Measurements from ENCODE around the gene NPR3. TPM values are rescaled to one million over a fixed set of nuclear protein-coding genes. Genes with fewer than 3 reads are reported as not detected.

NPR3 gene
- total RNA-seq, 2 experiments from 2014 or later: 0.16 TPM; not detected in 1

GRCh38 chr5:32827981-32828380 is 116.9 kb downstream of the NPR3 start:
- CTCF ChIA-PET: no interaction called here
- no peaks in the 10 kb centered on the region for H3K4me1 Mint-ChIP-seq
- no peak overlapping the region for H3K4me3 Mint-ChIP-seq
- H3K27ac Mint-ChIP-seq: no peak overlapping the region
- ATAC-seq (no peak), DNase-seq (no peak)
- no peaks in the 10 kb centered on the region for H3K27me3 Mint-ChIP-seq
- no peaks in the 10 kb centered on the region for H3K36me3 Mint-ChIP-seq
- H3K9me3 Mint-ChIP-seq (ENCODE audit: low read depth): no peaks in the 10 kb centered on the region

- H3K36me3 Mint-ChIP-seq: no peaks in the 10 kb centered on the region
- no peaks in the 10 kb centered on the region for H3K27me3 Mint-ChIP-seq
- H3K9me3 Mint-ChIP-seq (ENCODE audit: low read depth): no peaks in the 10 kb centered on the region
- no peaks in the 10 kb centered on the region for H3K4me1 Mint-ChIP-seq
- ATAC-seq (no peak), DNase-seq (no peak)
- CTCF ChIA-PET: no interaction called here
- H3K27ac Mint-ChIP-seq: no peak overlapping the region
- no peak overlapping the region for H3K4me3 Mint-ChIP-seq
Measured at GRCh38 chr5:32828492-32828891, 117.4 kb downstream of the NPR3 start.

- ATAC-seq: no peak
- no peak for DNase-seq
Measured at GRCh38 chr5:32831624-32832023, 120.5 kb downstream of the NPR3 start.

GRCh38 chr5:32833127-32833526 is 122.0 kb downstream of the NPR3 start:
- Mint-ChIP-seq H3K36me3 (no peaks in the 10 kb centered on the region), H3K27ac (no peak overlapping the region), H3K4me3 (no peak overlapping the region), H3K4me1 (no peaks in the 10 kb centered on the region), H3K27me3 (no peaks in the 10 kb centered on the region), H3K9me3 (ENCODE audit: low read depth) (no peaks in the 10 kb centered on the region)
- ATAC-seq (no peak), DNase-seq (no peak)
- CTCF ChIA-PET: no interaction called here

More at GRCh38 chr5:32831624-32832023, 120.5 kb downstream of the NPR3 start:
- H3K36me3 Mint-ChIP-seq: no peaks in the 10 kb centered on the region
- no peaks in the 10 kb centered on the region for H3K27me3 Mint-ChIP-seq
- no peak overlapping the region for H3K4me3 Mint-ChIP-seq
- no peaks in the 10 kb centered on the region for H3K4me1 Mint-ChIP-seq
- H3K9me3 Mint-ChIP-seq (ENCODE audit: low read depth): no peaks in the 10 kb centered on the region
- CTCF ChIA-PET: no interaction called here
- no peak overlapping the region for H3K27ac Mint-ChIP-seq

- no peak for DNase-seq
- CTCF ChIA-PET: no interaction called here
- no peak overlapping the region for H3K27ac Mint-ChIP-seq
- no peaks in the 10 kb centered on the region for H3K36me3 Mint-ChIP-seq
- ATAC-seq: no peak
- no peaks in the 10 kb centered on the region for H3K9me3 Mint-ChIP-seq (ENCODE audit: low read depth)
- no peaks in the 10 kb centered on the region for H3K4me1 Mint-ChIP-seq
- H3K4me3 Mint-ChIP-seq: no peak overlapping the region
- no peaks in the 10 kb centered on the region for H3K27me3 Mint-ChIP-seq
Measured at GRCh38 chr5:32833663-32834062, 122.5 kb downstream of the NPR3 start.

GRCh38 chr5:32834251-32834650 is 123.1 kb downstream of the NPR3 start:
- Mint-ChIP-seq H3K9me3 (ENCODE audit: low read depth) (no peaks in the 10 kb centered on the region), H3K4me1 (no peaks in the 10 kb centered on the region), H3K27ac (no peak overlapping the region), H3K36me3 (no peaks in the 10 kb centered on the region), H3K4me3 (no peak overlapping the region), H3K27me3 (no peaks in the 10 kb centered on the region)
- CTCF ChIA-PET: no interaction called here
- DNase-seq (no peak), ATAC-seq (no peak)

GRCh38 chr5:32836176-32836575 is 125.1 kb downstream of the NPR3 start:
- CTCF ChIA-PET: no interaction called here
- no peaks in the 10 kb centered on the region for H3K36me3 Mint-ChIP-seq

GRCh38 chr5:32837211-32837610 is 126.1 kb downstream of the NPR3 start:
- Mint-ChIP-seq H3K9me3 (ENCODE audit: low read depth) (no peaks in the 10 kb centered on the region), H3K27ac (no peak overlapping the region), H3K4me3 (no peak overlapping the region)

More at GRCh38 chr5:32836176-32836575, 125.1 kb downstream of the NPR3 start:
- H3K9me3 Mint-ChIP-seq (ENCODE audit: low read depth): no peaks in the 10 kb centered on the region
- no peak for DNase-seq
- no peak overlapping the region for H3K27ac Mint-ChIP-seq
- H3K27me3 Mint-ChIP-seq: no peaks in the 10 kb centered on the region
- H3K4me1 Mint-ChIP-seq: no peaks in the 10 kb centered on the region
- H3K4me3 Mint-ChIP-seq: no peak overlapping the region
- no peak for ATAC-seq

GRCh38 chr5:32839106-32839505 is 128.0 kb downstream of the NPR3 start:
- Mint-ChIP-seq H3K4me1 (no peaks in the 10 kb centered on the region), H3K27me3 (no peaks in the 10 kb centered on the region), H3K36me3 (no peaks in the 10 kb centered on the region), H3K27ac (no peak overlapping the region), H3K4me3 (no peak overlapping the region), H3K9me3 (ENCODE audit: low read depth) (no peaks in the 10 kb centered on the region)
- ATAC-seq (no peak), DNase-seq (no peak)
- CTCF ChIA-PET: no interaction called here

More at GRCh38 chr5:32837211-32837610, 126.1 kb downstream of the NPR3 start:
- Mint-ChIP-seq H3K27me3 (no peaks in the 10 kb centered on the region), H3K36me3 (no peaks in the 10 kb centered on the region), H3K4me1 (no peaks in the 10 kb centered on the region)
- no peak for ATAC-seq
- no peak for DNase-seq
- CTCF ChIA-PET: no interaction called here

- H3K9me3 Mint-ChIP-seq (ENCODE audit: low read depth): no peaks in the 10 kb centered on the region
- CTCF ChIA-PET: no interaction called here
Measured at GRCh38 chr5:32840606-32841005, 129.5 kb downstream of the NPR3 start.

More at GRCh38 chr5:32840606-32841005, 129.5 kb downstream of the NPR3 start:
- Mint-ChIP-seq H3K36me3 (no peaks in the 10 kb centered on the region), H3K4me1 (no peaks in the 10 kb centered on the region), H3K4me3 (no peak overlapping the region), H3K27ac (no peak overlapping the region), H3K27me3 (no peaks in the 10 kb centered on the region)
- DNase-seq (no peak), ATAC-seq (no peak)

Other genes with a start within 250 kb of the NPR3 start
- 100 to 1,000 TPM; 525 to 528 TPM for gene SUB1, start 125.8 kb upstream of the NPR3 start, total RNA-seq